Caki2 (cell line): ENCODE results near the gene ATP12A. TPM values are rescaled to one million over a fixed set of nuclear protein-coding genes. Genes with fewer than 3 reads are reported as not detected.

Experiments used
- DNase-seq: peaks from one replicate; pipeline ENCODE4 v3.0.0-alpha.2; 2015; ENCODE audit warnings: low read depth
- in situ Hi-C: cut with HindIII; loops from 2 replicates; pipeline ENCODE4 v1.10.0; 2016; ENCODE audit warnings: low sequenced_read_pairs, low pct_unique_long_range_greater_than_20kb, mixed read lengths
- total RNA-seq: library from RNA; depleted of rRNA; stranded (reverse); fragments of >200 nt; shearing (Covaris generic); gene quantifications from 2 replicates; pipeline ENCODE4 v1.2.3, GENCODE V29; 2014; ENCODE audit warnings: low replicate concordance

ATP12A gene
- total RNA-seq, 1 experiment from 2014 or later, result not detected

DNA sequence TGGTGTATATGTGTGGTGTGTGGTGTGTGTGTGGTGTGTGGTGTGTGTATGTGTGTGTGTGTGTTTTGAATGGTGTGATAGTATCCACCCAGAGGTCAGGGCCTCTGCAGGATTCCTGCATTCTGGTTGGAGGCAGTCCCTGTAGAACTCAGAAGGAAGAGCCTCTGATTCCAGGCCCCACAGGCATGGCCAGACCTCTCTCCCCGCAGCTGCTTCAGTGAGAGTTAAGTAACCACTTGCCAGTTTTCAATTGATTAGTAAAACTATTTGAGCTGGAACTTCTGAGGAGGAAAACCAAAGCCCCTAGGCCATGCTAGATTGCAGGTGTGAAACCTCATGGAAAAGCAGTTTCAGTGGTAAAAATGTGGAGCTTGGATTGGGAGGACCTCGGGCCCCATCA, 2.1 kb downstream of the ATP12A start:
- no peak for DNase-seq
- in situ Hi-C loops, result no loop called here

DNA sequence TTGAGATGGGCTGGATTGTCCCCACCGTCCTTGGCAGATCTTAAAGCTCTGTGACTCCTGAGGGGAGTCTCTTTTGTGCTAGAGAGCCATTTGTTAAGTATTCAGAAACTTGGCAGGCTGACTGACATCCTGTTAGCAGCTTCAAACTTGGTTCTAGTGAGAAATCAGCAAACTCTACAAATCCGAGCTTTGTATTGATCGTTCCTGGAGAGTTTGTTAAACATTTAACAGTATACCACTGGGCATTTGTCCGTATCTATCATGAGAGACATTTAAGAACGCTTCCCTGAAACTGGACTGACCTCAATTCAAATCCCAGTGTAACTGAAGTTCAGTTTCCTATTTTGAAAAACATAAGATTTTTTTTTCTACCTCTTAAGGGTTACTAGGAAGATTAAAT, 3.1 kb downstream of the ATP12A start:
- in situ Hi-C loops, result no loop called here

DNA sequence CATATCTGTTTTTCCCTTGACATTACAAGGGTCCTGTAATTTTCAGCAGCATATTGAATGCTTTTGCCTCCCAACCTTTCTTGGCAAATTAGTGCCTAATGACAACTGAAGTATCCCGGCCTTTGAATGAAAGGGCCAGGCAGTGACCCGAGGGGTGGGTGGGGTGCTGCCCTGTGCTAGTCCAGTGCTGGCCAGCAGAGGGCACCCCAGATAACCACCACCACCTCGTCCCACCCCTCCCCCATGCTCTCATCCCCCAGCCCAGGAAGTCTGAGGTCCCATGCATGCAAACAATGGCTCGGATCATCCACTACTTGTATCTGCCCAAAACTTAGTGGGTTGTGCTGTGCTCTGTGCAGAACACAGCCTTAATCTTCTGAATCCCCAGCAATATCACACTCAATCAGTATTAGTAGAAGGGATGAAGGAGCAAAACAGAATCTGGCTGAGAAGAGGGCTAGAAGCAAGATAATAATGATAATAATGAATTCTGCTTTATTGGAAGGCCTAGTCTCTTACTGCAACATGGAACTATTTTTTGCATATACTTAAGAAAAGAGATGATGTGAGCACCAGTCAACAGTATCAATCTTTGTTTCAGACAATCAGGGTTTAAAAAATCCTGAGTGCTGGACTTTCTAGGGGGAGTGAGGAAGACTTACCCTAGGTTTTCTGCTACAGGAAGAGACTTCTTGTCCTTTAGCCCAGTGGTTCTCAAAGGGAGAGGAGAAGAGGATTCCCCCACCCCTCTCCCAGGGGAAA, 3.8 kb downstream of the ATP12A start:
- in situ Hi-C loops, result no loop called here
- peak; percentile 23 for DNase-seq

More for the DNA sequence above, 3.1 kb downstream of the ATP12A start:
- no peak for DNase-seq

DNA sequence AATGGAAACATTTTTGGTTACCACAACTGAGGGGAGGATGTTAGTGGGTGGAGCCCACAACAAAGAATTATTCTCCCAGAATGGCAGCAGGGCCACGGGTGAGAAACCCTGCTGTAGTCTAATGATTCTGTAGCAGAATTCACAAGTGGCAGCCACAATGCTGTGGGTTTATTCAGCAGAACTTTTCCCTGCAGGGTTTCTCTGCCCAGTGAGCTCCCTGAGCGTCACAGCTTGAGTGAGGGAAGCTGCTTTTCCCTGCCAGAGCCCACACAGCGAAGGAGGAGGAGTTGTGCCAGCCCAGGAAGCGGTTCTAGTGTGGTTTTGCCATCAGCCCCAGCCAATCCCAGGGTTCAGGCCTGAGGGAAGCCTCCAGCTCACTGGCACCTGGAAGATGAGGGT, 4.4 kb downstream of the ATP12A start:
- in situ Hi-C loops, result no loop called here
- no peak for DNase-seq

DNA sequence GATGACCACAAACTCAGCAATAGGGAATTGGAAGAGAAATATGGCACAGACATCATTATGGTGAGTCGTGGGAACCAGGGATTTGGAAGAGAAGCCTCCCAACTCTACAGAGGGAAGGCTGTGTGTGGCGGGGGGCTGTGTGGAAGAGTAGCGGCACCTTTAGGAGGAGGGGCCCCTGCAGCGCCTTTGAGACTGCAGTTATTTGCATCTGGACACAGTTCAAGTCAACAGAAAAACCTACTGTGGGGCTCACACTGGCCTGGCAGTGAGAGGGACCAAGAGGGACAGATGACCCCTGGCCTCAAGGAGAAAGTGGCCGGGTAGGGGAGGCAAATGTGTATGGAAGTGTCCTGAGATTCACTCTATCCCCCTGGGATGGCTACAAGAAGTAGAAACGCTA, 5.1 kb downstream of the ATP12A start:
- DNase-seq, result no peak
- in situ Hi-C loops, result no loop called here

DNA sequence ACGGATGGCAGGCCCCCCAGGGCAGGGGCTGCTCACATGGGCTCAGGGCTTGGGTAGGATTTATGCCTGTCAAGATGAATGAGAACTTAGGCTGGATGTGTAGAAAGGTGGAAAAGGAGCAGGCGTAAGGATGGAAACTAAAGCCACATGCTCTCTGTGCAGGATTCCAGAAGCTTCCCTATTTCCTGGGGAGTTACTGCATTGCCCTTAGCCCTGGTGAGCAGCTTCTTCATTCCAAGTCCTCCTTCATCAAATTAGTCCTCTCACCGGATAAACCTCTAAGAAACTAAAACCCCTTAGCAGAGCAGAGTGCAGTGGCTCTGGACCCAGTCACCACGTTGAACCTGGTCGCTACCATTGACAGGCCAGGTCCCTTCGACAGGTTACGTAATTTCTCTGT, 7.4 kb downstream of the ATP12A start:
- no peak for DNase-seq
- in situ Hi-C loops, result no loop called here

DNA sequence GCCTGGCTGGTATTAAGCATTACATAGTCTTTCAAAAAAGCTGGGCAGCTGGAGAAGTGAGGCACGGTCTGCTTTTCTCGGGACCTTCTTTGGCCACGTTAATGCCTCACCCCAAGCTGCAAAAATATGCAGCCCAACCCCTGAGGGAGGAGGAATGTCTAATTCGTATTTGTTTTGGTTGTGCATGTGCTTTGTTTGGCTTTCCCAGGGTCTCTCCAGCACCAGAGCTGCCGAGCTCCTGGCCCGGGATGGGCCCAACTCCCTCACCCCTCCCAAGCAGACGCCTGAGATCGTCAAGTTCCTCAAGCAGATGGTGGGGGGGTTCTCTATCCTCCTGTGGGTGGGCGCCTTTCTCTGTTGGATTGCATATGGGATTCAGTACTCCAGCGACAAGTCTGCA, 7.9 kb downstream of the ATP12A start:
- no peak for DNase-seq
- in situ Hi-C loops, result no loop called here

DNA sequence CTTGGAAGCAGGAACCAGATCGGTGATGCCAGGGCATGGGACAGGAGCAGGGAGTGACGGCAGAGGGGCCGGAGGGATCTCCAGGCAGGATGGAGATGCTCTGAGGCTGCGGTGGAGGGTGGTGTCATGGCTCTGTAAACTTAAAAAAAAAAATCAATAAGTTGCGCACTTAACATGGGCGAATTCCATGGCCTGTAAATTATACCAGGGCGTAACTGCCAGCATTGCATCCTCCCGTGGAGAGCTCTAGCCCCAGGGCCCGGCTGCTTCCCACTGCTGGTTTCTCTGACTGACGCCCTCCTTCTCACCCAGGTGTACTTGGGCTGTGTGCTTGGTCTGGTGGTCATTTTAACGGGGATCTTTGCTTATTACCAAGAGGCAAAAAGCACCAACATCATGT, 8.7 kb downstream of the ATP12A start:
- no peak for DNase-seq
- in situ Hi-C loops, result no loop called here

DNA sequence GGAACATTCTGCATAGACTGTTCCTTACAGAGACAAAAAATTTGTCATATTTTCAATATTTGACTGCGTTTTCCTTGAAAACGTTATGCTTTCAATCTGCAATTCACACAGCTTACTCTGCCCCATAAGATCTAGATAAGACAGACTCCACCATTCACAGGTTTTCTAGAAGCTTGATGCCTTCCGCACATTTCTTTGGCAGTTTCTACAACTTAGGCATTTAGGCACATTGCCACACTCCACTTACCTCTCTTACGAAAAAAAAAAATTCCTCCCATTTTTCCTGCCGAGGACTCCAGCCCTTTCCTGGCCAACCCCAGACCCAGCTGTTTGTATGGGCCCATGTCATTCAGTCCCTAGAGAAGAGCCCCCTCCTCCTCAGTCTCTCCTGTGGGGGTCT, 11.2 kb downstream of the ATP12A start:
- in situ Hi-C loops, result no loop called here
- no peak for DNase-seq

DNA sequence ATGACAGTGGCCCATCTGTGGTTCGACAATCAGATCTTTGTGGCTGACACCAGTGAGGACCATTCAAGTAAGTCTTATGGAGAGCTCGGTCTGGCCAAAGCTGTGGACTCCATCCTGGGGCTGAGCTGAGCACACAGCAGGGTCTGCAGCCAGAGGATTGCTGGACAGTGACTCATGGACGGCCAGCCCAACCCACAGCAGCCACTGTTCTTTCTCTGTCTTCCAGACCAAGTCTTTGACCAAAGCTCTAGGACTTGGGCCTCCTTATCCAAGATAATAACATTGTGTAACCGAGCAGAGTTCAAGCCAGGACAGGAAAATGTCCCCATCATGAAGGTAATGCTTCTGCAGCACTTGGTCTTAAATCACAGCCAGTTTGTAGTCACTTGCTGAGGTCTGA, 12.4 kb downstream of the ATP12A start:
- in situ Hi-C loops, result no loop called here
- no peak for DNase-seq

DNA sequence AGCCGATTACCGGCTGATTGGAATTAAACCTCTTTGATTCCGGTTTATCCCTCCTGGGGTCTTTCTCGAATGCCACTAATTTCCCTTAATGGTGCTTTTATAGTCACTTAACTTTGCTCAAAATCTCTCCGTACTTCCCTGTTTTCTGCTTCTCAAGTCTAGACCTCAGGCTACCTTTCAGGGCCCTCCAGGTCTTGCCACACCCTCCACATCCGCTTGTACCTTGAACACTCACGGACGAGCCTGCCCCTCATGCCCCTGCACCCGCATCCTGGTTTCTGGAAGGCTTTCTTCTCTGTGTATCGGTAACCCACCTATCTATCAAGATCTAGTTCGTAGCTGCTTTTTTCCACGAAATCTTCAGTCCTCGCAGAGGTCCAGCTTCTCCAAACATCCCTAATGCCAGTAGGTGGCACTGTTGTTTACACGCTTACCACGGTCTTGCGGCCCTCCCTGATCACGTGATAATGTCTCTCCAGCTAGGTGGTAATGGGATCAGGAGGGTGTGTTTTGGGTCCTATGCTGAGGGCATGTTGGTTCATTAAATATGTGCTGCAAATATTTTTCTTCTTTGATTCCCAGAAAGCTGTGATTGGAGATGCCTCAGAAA, 13.8 kb downstream of the ATP12A start:
- in situ Hi-C loops, result no loop called here
- DNase-seq, result peak; percentile 23

DNA sequence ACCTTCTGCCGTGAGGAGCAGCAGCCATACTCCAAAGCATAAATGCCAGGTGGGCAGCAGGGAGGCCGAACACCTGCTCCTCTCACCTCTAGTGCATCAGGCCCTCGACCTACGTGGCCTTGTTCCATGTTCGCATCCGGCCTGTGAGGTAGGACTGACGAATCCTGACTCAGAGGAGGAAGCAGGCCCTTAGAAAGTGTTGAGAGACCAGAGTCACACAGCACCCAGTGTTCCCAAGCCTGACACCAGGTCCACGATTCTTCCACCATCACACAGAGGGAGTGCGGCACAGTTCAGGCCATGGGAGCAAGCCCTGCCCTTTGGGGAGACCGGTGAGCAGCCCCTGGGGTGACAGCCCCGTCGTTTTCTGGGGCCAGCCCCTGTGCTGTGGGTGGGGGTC, 14.7 kb downstream of the ATP12A start:
- in situ Hi-C loops, result no loop called here
- DNase-seq, result no peak

DNA sequence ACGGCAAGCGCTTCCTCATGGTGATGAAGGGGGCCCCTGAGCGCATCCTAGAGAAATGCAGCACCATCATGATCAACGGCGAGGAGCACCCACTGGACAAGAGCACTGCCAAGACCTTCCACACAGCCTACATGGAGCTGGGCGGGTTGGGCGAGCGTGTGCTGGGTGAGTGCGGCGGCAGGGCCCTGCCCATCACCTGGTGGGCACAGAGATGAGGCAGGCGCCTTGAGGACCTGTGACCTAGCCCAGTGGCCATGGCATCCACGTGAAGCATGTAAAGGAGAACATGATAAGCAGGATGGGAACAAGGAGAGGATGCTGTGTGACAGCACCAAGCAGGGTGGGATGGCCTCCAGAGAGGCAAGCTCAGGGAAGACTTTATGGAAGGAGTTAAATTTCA, 18.5 kb downstream of the ATP12A start:
- DNase-seq, result no peak
- in situ Hi-C loops, result no loop called here

DNA sequence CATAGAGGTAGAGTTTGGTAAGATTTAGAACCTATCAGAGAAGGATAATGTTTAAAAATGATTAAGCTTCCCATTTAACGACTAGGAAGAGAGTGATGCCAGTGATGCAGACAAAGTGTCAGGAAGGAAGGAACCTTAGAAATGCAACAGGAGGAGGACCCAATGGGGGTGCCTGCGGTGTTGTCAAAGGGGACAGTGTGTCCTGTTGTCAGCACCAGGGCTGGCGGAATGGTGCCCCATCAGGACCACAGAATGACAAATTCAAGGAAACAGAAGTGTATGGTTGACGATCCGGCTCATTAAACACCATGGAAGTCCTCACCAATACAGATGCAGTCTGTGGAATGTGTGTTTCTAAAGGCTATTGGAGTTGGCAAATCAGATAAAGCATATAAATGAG, 19.3 kb downstream of the ATP12A start:
- in situ Hi-C loops, result no loop called here
- DNase-seq, result no peak

DNA sequence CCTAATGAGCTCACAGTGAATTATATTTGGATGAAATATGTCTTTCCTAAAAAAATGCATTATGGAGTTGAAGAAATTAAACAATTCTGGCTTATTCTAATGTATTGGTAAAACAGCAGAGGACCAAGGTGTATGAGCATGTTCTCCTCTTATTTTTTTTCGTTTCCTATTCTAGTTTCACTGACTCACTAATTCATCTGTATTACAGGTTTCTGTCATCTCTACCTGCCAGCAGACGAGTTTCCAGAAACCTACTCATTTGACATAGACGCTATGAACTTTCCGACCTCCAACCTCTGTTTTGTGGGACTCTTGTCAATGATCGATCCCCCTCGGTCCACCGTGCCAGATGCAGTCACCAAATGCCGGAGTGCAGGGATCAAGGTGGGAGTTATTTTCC, 20.3 kb downstream of the ATP12A start:
- no peak for DNase-seq
- in situ Hi-C loops, result no loop called here

DNA sequence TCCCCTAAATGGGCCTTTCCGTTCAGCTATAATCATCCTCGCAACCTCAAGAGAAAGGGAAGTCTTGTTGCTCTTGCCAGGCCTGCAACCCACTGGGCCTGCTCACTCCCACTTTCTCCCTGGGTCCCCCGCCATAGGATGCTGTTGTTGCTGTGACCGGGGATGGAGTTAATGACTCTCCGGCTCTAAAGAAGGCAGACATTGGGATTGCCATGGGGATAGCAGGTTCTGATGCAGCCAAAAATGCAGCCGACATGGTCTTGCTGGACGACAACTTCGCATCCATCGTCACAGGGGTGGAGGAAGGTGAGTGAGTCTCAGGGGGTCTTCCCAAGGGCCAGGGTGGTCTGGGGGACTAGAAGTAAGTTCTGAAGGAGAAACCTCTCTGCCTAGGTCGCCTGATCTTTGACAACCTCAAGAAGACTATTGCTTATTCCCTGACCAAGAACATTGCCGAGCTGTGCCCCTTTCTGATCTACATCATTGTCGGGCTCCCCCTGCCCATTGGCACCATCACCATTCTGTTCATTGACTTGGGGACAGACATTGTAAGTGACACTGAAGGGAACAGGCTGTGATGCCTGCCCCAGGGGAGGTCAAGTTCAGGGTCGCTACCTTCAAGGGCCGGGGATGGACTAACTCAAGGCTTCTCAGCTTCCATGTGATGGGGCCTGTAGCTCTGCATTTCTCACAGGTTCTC, 26.8 kb downstream of the ATP12A start:
- in situ Hi-C loops, result no loop called here
- DNase-seq, result no peak

DNA sequence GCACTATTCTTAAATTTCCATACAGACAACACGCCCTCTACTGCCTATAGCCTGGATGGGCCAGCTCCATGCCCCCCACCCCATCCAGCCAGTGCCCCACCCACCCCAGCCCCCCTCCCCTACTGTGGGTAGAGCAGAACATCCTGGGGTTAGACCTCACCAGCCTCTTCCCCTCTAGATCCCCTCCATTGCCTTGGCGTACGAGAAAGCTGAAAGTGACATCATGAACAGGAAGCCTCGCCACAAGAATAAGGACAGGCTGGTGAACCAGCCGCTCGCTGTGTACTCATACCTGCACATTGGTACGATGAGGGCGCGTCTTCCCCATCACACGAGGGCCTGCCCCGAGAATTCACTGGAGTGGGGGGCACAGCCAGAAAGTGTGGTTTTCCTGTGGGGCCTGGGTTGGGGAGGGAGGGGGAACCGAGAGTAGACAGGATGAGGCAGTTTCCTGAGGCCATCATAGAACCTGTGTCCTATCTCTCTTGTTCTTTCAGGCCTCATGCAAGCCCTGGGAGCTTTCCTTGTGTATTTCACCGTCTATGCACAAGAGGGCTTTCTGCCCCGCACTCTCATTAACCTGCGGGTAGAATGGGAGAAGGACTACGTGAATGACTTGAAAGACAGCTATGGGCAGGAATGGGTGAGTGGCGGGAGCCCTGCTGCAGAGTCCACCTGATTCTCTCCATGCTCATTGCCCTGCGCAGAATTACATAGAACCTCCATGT, 29.1 kb downstream of the ATP12A start:
- in situ Hi-C loops, result no loop called here
- DNase-seq, result no peak

DNA sequence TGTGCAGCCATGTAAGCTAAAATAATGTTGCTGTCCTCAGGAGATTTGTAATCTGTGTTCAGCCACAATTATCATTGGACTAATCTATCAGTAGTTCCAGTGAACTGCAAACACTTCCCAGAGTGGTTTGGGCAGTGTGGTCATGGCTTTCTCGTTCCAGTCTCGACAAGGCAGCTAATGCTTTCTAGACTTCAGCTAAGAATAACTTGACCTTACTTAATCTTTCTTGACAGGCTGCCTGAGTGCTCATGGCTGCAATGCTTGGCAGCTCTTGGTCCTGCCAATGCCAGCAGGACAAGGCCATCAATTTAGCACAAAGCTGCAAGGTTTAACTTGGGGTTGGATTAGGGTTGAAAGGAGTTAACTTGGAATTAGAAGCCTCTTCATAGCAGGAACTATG, 32.8 kb downstream of the ATP12A start:
- DNase-seq, result no peak
- in situ Hi-C loops, result no loop called here

DNA sequence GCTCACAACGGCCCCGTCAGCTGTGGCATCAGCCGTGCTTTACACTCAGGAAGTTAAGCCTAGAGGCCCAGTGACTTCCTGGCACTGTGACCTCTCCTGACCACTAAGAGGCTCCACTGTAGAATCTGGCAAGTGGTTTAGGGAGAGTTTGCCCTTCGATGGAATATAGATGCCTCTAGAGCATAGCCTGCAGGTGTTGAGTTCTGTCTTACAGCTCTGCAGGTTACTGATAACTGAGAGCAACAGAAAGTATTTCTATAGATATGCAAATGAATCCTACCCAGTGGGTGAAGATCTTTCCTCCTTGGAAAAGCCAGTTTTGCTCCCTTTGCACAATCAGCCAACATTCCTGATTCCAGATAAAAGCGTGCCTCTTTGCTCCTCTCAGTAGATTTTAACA, 35.8 kb downstream of the ATP12A start:
- no peak for DNase-seq
- in situ Hi-C loops, result no loop called here
